GM18498 (cell line): ENCODE measurements around the gene RASGRP1.
"Not testable (repeated sequence)": the region's sequence is repeated elsewhere in the genome, so short reads cannot be mapped to it uniquely, and the experiment has no call there.

Experiments
- ATAC-seq: cut with Tn5 transposase; IDR thresholded peaks from one replicate; pipeline ENCODE4 v1.9.1; 2021; ENCODE audit warnings: mild to moderate bottlenecking, moderate library complexity; ENCODE audit not compliant: unreplicated experiment

RASGRP1 gene

DNA sequence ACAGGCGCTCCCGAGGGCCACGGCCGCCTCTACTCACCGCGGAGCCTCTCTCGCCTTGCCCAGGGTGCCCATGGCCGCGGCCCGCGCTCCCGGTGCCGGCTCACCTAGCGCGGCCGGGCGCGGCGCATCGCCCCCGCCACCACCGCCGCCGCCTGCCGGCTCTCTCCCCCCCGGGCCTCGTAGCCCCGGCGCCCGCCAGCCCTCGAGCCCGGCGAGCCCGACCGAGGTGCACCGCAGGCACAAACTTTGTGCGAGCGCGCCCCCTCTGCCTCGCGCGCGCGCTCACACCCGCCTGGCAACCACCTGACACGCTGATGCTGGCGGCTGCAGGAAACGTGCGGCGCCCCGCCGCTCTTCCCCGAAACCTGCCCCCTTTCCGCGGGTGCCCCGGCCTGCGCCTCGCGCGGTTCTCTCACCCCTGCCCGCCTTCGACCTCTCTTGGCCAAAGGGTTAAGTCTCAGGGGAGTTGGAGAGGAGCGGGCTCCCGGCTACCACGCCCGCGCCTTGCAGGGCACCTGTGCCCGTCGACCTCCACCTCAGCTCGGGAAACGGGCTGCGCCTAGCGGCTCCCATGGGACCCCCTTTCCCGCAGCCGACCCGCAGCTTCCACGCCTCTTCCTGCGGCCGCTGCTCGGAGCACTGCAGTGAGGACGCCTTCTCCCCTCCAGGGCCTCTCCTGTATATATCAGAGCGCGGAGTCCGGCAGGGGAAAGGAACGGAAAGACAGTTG is at the start of gene RASGRP1:
TSS of gene RASGRP1 (minus strand) at position 258 of the 730 bp plus-strand sequence. CDS start at position 72, 186 bp downstream.
- ATAC-seq = peak; percentile 80

DNA sequence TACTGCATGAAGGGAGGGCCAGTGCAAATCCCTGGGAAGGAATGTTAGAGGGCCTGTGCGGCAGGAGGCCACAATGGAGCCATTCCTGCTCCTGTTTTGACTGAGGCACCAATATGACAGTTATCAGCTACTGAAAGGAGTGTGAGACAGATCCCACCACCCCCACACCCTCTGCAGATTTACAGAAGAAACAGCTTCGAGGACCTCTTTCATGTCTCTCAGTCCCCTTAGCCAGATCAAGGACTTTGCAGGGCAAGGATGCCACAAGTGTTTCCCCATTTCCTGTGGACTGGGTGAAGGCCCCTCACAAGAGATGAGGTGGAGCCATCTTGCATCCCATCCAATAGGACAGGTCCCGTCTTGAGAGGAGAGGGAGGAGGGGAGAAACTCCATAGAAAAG is 48.5 kb upstream of the RASGRP1 start:
- ATAC-seq = no peak

DNA sequence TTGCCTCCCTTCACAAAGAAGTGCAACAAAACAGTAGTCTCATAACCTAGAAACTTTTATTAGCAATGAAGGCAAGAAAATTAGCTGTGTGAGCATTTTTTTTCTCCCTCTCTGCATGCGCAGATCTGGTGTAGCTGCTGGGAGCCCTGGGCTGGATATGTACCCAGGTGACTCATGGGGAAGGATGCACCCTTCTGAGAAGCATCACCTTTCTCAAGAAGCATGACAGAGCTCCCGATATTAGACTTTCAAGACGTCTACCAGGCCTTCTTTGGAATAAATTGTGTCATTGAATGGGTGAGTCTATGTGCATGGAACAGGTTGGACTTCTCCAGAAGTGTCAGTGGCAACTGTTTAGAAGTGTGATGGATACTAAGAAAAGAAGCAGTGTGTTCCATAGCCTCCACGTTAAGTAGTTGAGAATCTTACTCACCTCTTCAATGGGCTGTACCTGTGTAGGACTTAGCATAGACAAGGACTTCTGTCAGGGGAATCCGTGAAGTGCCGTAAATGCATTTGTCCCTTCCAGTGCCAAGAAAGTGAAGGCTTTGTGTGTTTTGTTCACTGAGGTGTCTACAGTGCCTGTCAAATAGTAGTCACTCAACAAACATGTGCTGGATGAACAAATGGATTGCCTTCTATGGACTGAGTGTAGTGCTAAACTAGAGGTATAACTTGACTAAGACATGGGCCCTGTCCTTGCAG is 47.7 kb upstream of the RASGRP1 start:
- ATAC-seq = no peak

DNA sequence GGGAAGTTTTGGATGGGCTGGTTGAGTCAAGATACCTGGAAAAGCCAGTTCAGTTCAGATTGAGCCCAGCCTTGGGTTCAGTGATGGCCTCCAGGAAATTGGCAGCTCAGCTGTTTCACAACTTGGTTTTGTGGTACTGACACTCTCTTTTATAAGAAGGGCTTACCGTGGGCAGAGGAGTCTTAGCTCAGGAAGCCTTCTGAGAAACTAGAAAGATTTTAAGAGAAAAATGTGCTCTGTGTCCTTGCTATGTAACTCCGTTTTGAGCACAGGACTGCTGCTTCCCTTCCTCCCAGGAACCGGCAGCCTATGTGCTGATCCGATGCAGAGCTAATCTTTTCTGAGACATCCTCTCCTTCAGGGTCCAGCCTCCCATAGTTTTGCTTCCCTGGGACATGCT is 46.6 kb upstream of the RASGRP1 start:
- no peak for ATAC-seq

DNA sequence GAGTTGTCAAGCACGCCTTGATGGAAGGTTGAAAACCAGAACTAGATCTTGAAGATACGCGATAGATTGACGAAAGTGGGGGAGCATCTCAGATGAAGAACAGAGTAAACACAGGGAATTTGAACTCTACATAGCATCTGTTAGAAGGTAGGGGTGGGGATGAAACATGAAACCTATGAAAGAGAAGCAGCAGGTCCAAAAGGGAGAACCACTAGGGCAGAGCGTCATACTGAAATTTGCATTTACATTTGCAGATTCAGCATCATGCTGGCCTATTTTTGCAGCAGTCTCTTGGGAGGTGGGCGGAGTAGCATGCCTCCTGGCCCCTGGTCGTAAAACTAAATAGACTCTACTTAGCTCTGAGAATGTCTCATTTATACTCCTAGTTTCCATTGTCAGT is 46.1 kb upstream of the RASGRP1 start:
- ATAC-seq = no peak

DNA sequence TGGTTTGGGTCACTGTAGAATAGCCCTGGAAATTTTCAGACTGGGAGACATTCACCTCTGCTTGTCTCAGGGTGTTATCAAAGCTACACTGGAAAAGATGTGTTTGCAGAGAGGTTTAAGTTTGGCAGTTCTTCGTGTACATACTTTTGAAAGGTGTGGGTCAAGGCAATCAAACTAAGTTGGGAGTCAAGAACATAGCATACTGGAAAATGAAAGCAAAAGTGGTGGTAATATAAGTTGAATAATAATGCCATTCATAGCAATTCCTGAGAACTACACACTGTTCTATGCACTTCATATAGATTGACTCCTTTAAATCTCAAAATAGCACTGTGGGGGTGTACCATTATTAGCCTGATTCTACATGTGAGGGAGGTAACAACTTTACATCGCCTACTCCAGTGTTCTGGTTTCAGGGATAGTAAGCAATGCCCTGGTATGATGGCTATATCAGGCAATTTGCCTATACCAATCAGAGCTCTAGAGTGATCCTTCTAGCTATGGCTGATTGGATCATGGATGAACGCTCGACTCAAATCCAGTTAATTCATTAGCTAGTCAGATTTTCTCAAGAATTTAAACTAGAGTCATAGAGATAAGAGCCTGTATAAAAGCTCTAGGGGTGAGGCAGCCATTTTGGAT is 44.6 kb upstream of the RASGRP1 start:
- no peak for ATAC-seq

DNA sequence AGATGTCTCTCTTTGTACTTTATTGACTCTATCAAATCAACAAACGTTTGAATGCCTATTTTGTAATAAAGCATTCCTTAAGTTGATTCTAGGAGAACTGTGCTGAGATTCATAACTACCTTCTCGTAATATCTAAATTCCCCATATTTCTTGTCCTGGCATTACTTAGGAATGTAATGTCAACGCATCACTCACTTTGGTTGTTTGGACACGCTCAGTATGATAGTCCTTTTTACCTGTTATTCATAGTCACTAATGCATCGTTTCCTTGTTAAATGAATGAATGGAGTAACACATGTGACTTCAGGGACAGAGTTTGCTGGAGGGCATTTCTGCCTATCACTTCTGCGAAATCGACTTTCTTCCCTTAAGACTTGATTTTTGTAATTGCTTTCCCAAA is 44.1 kb upstream of the RASGRP1 start:
- ATAC-seq = no peak

- no peak for ATAC-seq
Measured at GRCh38 chr15:38605744-38606143, 41.1 kb upstream of the RASGRP1 start.

GRCh38 chr15:38603672-38604071 is 39.1 kb upstream of the RASGRP1 start:
- no peak for ATAC-seq

- ATAC-seq = no peak
Measured at GRCh38 chr15:38602910-38603670, 38.5 kb upstream of the RASGRP1 start.

GRCh38 chr15:38600236-38600635 is 35.6 kb upstream of the RASGRP1 start:
- no peak for ATAC-seq

GRCh38 chr15:38598749-38599148 is 34.1 kb upstream of the RASGRP1 start:
- no peak for ATAC-seq

- ATAC-seq = no peak
Measured at GRCh38 chr15:38597219-38597800, 32.7 kb upstream of the RASGRP1 start.

DNA sequence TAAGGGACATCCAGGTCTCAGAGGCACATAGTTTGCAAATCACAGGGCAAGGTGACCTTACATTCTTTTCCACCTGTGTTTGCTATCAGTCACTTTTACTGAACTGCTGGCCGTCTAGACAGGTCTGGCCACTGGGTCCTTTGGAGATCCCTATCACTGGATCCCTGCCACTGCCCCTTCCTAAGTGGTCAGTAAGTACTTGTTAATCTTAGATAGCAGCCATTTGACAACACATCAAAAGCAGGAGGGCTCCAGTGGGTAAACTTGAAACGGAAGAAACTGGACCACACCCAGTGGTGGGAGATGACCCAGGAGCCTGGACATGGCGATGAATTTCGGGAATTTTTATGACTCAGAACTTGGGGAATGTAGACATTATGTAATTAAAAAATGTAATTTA is 28.9 kb upstream of the RASGRP1 start:
- no peak for ATAC-seq

- no peak for ATAC-seq
Measured at GRCh38 chr15:38589502-38589901, 24.9 kb upstream of the RASGRP1 start.

DNA sequence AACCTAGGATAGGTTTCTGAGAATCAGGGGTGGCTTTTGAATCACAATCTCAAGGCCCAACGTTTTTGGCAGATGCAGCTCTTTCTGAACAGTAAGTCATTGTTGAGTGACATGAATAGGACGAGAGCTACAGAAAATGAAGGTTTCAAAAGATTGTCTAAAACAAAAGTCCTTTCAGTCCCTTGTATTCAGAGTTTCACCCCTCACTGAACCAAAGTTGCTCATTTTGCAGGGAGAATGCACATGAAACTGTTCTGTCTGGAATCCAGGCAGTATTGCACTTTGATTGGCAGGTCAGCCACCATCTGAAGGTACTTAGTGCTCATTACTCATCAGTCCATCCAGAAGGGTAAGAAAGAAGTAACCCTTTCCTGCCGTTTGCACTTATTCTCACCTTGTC is 24.1 kb upstream of the RASGRP1 start:
- no peak for ATAC-seq

DNA sequence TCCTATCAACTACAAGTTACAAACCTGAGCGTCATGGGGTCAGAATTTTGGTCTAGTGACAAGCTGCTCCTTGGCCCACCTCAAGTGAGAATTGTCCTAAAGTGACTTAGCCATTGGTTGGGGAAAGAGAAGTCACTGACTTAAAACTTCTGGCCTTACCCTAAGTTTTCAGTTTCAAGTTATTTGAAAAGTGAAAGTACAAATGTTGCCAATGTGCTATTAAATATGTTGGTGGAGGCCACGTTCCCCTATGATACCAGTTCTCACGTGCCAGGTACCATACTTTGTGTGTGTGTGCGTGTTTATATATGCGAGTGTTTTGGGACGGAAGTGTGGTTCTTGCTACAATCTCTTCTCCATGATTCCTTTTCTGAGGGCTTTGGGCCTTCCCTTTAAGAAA is 22.6 kb upstream of the RASGRP1 start:
- ATAC-seq = no peak

DNA sequence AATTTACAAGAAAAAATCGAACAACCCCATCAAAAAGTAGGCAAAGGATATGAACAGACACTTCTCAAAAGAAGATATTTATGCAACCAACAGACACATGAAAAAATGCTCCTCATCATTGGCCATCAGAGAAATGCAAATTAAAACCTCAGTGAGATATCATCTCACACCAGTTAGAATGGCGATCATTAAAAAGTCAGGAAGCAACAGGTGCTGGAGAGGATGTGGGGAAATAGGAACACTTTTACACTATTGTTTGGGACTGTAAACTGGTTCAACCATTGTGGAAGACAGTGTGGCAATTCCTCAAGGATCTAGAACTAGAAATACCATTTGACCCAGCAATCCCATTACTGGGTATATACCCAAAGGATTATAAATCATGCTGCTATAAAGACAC is 21.4 kb upstream of the RASGRP1 start:
- ATAC-seq = not testable (repeated sequence)

- no peak for ATAC-seq
Measured at GRCh38 chr15:38578626-38579025, 14.0 kb upstream of the RASGRP1 start.

DNA sequence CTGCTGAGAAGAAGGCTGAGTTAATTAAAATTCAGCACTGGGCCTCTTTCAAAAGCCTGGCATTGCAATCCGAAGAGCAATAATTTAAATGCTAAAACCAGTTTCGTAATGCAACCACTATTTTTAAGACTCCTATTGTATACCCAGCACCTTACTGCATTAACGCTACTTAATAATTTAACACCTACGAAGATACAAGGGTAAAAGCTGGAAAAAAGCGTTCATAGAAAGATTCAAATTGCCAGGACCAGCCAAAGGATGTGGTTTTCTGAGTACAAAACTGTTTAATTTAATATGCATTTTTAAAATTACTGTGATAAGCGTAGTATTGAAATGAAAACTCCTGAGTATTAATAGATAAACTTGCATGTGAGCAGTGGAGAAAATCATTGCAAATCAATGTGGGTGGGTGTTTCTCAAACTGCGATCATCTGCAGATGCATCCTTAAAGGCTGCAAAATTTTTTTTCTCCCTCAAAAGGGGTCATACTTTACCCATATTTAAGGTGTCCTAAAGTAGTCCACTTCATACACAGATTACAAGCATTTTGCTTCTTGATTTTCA is 12.9 kb upstream of the RASGRP1 start:
- no peak for ATAC-seq

GRCh38 chr15:38576837-38577236 is 12.2 kb upstream of the RASGRP1 start:
- ATAC-seq = no peak
